HS-27A (cell line): ENCODE measurements around the gene PTGDS.

Experiments
- DNase-seq: peaks from one replicate; pipeline ENCODE4 v3.0.0-alpha.2; 2012; ENCODE audit warnings: low read depth, missing footprints

PTGDS gene

DNA sequence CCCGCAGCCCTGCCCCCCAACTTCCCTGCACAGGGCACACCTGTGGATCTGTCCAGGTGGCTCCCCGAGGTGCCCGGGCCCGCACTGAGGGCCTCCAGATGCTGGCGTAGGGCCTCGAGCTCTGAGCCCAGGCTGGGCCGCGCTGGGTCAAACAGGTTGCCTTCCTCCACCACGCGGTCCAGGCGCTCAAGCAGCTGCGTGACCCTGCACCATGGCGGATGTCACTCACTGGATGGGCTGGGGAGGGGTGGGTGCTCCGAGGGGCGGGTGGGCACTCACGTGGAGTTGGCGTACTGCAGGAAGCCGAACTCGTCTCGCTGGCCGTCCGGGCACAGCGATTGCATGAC lies 45.3 kb downstream of the PTGDS start:
- DNase-seq = no peak

DNA sequence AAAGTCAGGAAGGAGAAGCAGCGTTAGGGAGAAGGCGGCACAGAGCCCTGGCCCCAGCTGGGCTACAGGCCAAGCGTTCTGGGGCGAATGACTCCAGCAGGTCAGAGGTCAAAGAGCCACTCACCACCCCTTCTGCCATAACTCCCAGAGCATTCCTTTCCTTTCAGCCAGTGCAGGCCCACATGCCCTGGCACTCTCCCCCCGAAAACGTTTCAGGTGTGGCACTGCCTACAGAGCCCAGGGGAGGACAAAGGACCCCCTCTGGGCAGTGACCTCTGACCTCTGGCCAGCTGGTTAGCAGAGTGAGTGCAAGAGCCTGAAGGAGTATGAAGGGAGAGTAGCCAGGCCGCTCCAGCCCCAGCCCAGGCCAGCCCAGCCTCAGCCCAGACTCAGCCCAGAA lies 45.9 kb downstream of the PTGDS start:
- no peak for DNase-seq

GRCh38 chr9:137023583-137023991 lies 46.3 kb downstream of the PTGDS start:
- DNase-seq = no peak

DNA sequence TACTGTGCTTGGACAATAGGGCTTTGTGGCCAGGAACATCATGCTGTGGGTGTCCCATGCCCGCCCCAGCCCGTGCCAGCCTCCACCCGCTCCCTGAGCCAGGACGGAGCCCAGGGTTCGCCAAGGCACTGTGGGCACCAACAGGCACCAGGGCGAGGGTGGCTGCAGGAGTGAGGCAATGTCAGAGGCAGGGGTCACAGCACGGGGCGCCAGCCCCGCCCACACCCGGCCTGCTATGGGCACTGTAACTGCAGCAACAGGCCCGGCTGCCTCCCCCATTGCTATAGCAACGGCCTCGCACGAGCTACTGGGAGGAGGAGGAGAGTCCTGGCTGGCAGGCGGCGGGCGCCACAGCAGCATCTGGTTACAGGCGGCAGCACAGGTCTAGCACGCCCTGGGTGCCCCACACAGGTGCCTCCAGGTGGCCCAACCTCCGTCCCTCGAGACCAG lies 48.2 kb downstream of the PTGDS start:
- DNase-seq = no peak

DNA sequence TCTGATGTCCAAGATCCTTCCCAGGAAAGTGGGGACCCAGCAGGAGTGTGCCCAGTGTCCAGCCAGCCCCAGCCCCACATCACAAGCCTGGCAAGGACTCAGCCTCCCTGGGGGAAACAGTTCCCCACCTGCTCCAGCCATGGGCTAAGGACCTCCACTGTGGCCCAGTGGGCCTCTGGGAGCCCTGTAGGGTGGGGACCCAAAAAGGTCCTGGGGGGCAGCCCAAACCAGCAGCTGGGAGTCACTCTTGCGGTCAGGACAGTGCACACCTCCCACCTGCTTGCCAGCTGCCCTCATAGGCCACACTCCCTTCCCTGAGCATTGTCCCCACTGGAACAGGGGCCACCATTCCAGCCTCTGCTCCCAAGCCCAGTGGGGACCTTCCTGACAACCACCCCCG lies 49.1 kb downstream of the PTGDS start:
- no peak for DNase-seq

DNA sequence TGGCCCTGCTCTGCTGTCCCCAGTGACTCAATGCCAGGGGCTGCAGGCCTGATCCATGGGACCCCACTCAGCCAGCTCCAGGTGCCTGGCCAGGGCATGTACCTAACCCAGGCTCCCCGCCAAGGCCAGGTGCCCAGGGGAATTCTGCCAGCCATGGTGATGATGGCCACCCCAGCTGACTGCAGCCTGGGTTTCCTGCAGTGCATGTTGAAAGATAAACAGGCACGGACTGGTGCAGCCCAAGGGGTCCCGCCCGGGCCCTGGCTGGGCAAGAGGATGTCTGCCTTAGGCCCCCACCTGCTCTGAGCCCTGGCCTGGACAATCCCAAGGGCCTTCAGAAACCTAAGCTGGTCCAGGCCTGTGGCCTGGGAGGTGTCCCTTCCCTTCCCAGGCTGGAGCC lies 49.5 kb downstream of the PTGDS start:
- DNase-seq = no peak

- DNase-seq = no peak
Observed at GRCh38 chr9:137027369-137028262, 50.3 kb downstream of the PTGDS start, which contains the start of gene ABCA2. TSS of gene ABCA2 (minus strand) at chr9:137028237. CDS start at chr9:137028140, 97 bp downstream.

- no peak for DNase-seq
Observed at GRCh38 chr9:137028263-137029057, 51.2 kb downstream of the PTGDS start.

- DNase-seq = no peak
Observed at GRCh38 chr9:137029058-137029936, 52.0 kb downstream of the PTGDS start.

- DNase-seq = no peak
Observed at GRCh38 chr9:137030006-137030405, 52.7 kb downstream of the PTGDS start.

GRCh38 chr9:137030538-137031527 lies 53.5 kb downstream of the PTGDS start:
- no peak for DNase-seq
